ENCODE results near the gene ITPR1.

The ITPR1 gene

GRCh38 chr3:4655145-4656045, 162.2 kb downstream of the ITPR1 start:
- DNase-seq, result no peak

GRCh38 chr3:4656059-4656458, 162.9 kb downstream of the ITPR1 start:
- no peak for DNase-seq

GRCh38 chr3:4656626-4657328, 163.6 kb downstream of the ITPR1 start:
- no peak for DNase-seq

GRCh38 chr3:4660936-4661335, 167.8 kb downstream of the ITPR1 start:
- DNase-seq, result no peak

GRCh38 chr3:4664412-4664811, 171.3 kb downstream of the ITPR1 start:
- no peak for DNase-seq

- DNase-seq, result no peak
Measured at GRCh38 chr3:4665197-4665596, 172.0 kb downstream of the ITPR1 start.

- no peak for DNase-seq
Measured at GRCh38 chr3:4666071-4666470, 172.9 kb downstream of the ITPR1 start.

- no peak for DNase-seq
Measured at GRCh38 chr3:4670352-4670751, 177.2 kb downstream of the ITPR1 start.

GRCh38 chr3:4672725-4673275, 179.7 kb downstream of the ITPR1 start:
- DNase-seq, result no peak

- no peak for DNase-seq
Measured at GRCh38 chr3:4674216-4674615, 181.1 kb downstream of the ITPR1 start.

- DNase-seq, result no peak
Measured at GRCh38 chr3:4675704-4676103, 182.6 kb downstream of the ITPR1 start.

GRCh38 chr3:4678320-4678719, 185.2 kb downstream of the ITPR1 start:
- DNase-seq, result no peak

- no peak for DNase-seq
Measured at GRCh38 chr3:4680227-4680691, 187.1 kb downstream of the ITPR1 start.

GRCh38 chr3:4680871-4681300, 187.7 kb downstream of the ITPR1 start:
- no peak for DNase-seq

GRCh38 chr3:4681301-4681700, 188.2 kb downstream of the ITPR1 start:
- no peak for DNase-seq

- no peak for DNase-seq
Measured at GRCh38 chr3:4684117-4684516, 191.0 kb downstream of the ITPR1 start.

GRCh38 chr3:4684976-4685375, 191.8 kb downstream of the ITPR1 start:
- no peak for DNase-seq

- DNase-seq, result no peak
Measured at GRCh38 chr3:4685673-4686345, 192.7 kb downstream of the ITPR1 start.

GRCh38 chr3:4686619-4687018, 193.5 kb downstream of the ITPR1 start:
- no peak for DNase-seq

GRCh38 chr3:4687167-4687566, 194.0 kb downstream of the ITPR1 start:
- DNase-seq, result no peak

- no peak for DNase-seq
Measured at GRCh38 chr3:4687596-4687995, 194.4 kb downstream of the ITPR1 start.

GRCh38 chr3:4688411-4688810, 195.3 kb downstream of the ITPR1 start:
- no peak for DNase-seq

GRCh38 chr3:4689021-4689420, 195.9 kb downstream of the ITPR1 start:
- no peak for DNase-seq
